HCT116 (cell line): ENCODE data around the gene SMAGP. TPM values are rescaled to one million over a fixed set of nuclear protein-coding genes. Genes with fewer than 3 reads are reported as not detected.

Source experiments
- ATAC-seq: fragments of 200-7000 bp; cut with Tn5 transposase; 2 replicates; pipeline ENCODE4 v1.9.1; 2020; ENCODE audit warnings: mild to moderate bottlenecking, moderate library complexity
- BruUV-seq: library from RNA; stranded (reverse); fragments of 400-500 nt; replicated peaks from 2 replicates; lab custom pipeline; 2021; lab: Mats Ljungman, UMichigan
- CTCF ChIA-PET: fragments of 300-600 bp; sonication (Branson Sonifier 250); formaldehyde crosslinking; loops from one replicate; lab custom pipeline; 2021; ENCODE audit warnings: antibody characterized with exemption; lab: Charles Lee
- POLR2A ChIA-PET: fragments of 300-600, 350-600 bp; sonication (Branson Sonifier 250); formaldehyde crosslinking; loops from one replicate; lab custom pipeline; 2021; ENCODE audit warnings: antibody characterized with exemption; lab: Charles Lee
- RAD21 ChIA-PET, 2 experiments: fragments of 300-600 bp; sonication (Branson Sonifier 250); formaldehyde crosslinking; loops; one replicate each; lab custom pipeline; 2023; ENCODE audit warnings: low total read pairs in 2 of 2; ENCODE audit not compliant: uncharacterized antibody in 2 of 2, unreplicated experiment in 2 of 2, low non-redundant PET in 1 of 2; lab: Charles Lee
- DNase-seq: peaks from one replicate; pipeline ENCODE4 v3.0.0-alpha.2; 2010; ENCODE audit warnings: low read depth, low spot score
- H2AFZ ChIP-seq: fragments of 200-600 bp; shearing (Covaris generic), sonication (generic); 2 replicates; pipeline ENCODE4 v1.6.1; 2017; ENCODE audit warnings: low read depth, mixed run types, mixed read lengths, antibody characterized with exemption, low read length; ENCODE audit not compliant: poor library complexity, severe bottlenecking
- H3K27ac ChIP-seq: 2 replicates; pipeline ENCODE4 v1.5.1; 2012; ENCODE audit warnings: low read depth, low read length
- H3K27me3 ChIP-seq: fragments of 200-600 bp; sonication (generic); 2 replicates; pipeline ENCODE4 v1.6.1; 2016; ENCODE audit warnings: mixed run types, low read length, mixed read lengths; ENCODE audit not compliant: insufficient read depth
- H3K36me3 ChIP-seq, 2 experiments: fragments of 200-500 bp in 1 of 2; fragments of 200-600 bp in 1 of 2; sonication (Bioruptor generic) in 1 of 2; sonication (generic) in 1 of 2; 2 replicates each; pipeline versions ENCODE4 v1.5.1 to v1.6.1; 2014 to 2016; ENCODE audit warnings: low read length in 2 of 2, inconsistent platforms in 1 of 2, mixed read lengths in 1 of 2, mixed run types in 1 of 2; ENCODE audit not compliant: insufficient read depth in 2 of 2, control insufficient read depth in 1 of 2
- H3K4me1 ChIP-seq, 2 experiments: fragments of 200-600 bp in 1 of 2; sonication (generic) in 1 of 2; 2 replicates each; pipeline versions ENCODE4 v1.5.1 to v1.6.1; 2012 to 2017; ENCODE audit warnings: low read length in 2 of 2, inconsistent platforms in 1 of 2, mild to moderate bottlenecking in 1 of 2, mixed read lengths in 1 of 2, mixed run types in 1 of 2, moderate library complexity in 1 of 2; ENCODE audit not compliant: insufficient read depth in 2 of 2, control insufficient read depth in 1 of 2
- H3K4me2 ChIP-seq: fragments of 200-600 bp; sonication (generic); 2 replicates; pipeline ENCODE4 v1.6.1; 2017; ENCODE audit warnings: mixed run types, low read length, mixed read lengths
- H3K4me3 ChIP-seq, 2 experiments: fragments of 200-600 bp in 1 of 2; sonication (generic) in 1 of 2; replicated peaks in 1 of 2; 2 replicates each; pipeline ENCODE4 v1.5.1; 2011 to 2016; ENCODE audit warnings: low read length in 2 of 2, control low read depth in 1 of 2, low read depth in 1 of 2, mild to moderate bottlenecking in 1 of 2, mixed read lengths in 1 of 2, mixed run types in 1 of 2
- H3K79me2 ChIP-seq: fragments of 200-600 bp; sonication (generic); 2 replicates; pipeline ENCODE4 v1.6.1; 2017; ENCODE audit warnings: mild to moderate bottlenecking, mixed run types, low read length, moderate library complexity, mixed read lengths; ENCODE audit not compliant: insufficient read depth
- H3K9ac ChIP-seq: fragments of 200-600 bp; sonication (generic); 2 replicates; pipeline ENCODE4 v1.6.1; 2016; ENCODE audit warnings: low read length, mixed read lengths
- H3K9me2 ChIP-seq: fragments of 200-600 bp; sonication (generic), shearing (Covaris generic); 2 replicates; pipeline ENCODE4 v1.6.1; 2017; ENCODE audit warnings: mixed run types, mild to moderate bottlenecking, moderate library complexity; ENCODE audit not compliant: insufficient read depth
- H3K9me3 ChIP-seq, 2 experiments: fragments of 200-500 bp in 1 of 2; fragments of 200-600 bp in 1 of 2; sonication (Bioruptor generic) in 1 of 2; sonication (generic) in 1 of 2; 2 replicates each; pipeline ENCODE4 v1.6.1; 2014 to 2017; ENCODE audit warnings: low read length in 2 of 2, mixed read lengths in 2 of 2, inconsistent platforms in 1 of 2, low read depth in 1 of 2, mild to moderate bottlenecking in 1 of 2, mixed run types in 1 of 2, moderate library complexity in 1 of 2; ENCODE audit not compliant: control insufficient read depth in 1 of 2, insufficient read depth in 1 of 2
- H4K20me1 ChIP-seq: fragments of 200-600 bp; sonication (generic), shearing (Covaris generic); 2 replicates; pipeline ENCODE4 v1.6.1; 2017; ENCODE audit warnings: mixed run types, mild to moderate bottlenecking, moderate library complexity; ENCODE audit not compliant: insufficient read depth
- ATF3 ChIP-seq: IDR thresholded peaks from 2 replicates; pipeline ENCODE4 v1.6.1; 2012
- CBX3 ChIP-seq: IDR thresholded peaks from 2 replicates; pipeline ENCODE4 v1.6.1; 2012; ENCODE audit warnings: low read depth
- CEBPB ChIP-seq: IDR thresholded peaks from 2 replicates; pipeline ENCODE4 v1.6.1; 2012; ENCODE audit warnings: low read depth
- EGR1 ChIP-seq: IDR thresholded peaks from 2 replicates; pipeline ENCODE4 v1.6.1; 2012; ENCODE audit warnings: low read depth
- ELF1 ChIP-seq: IDR thresholded peaks from 2 replicates; pipeline ENCODE4 v1.6.1; 2012; ENCODE audit warnings: low read depth, borderline replicate concordance
- EZH2 ChIP-seq: fragments of 200-600 bp; sonication (generic); IDR thresholded peaks from 2 replicates; pipeline ENCODE4 v1.6.1; 2017; ENCODE audit warnings: antibody characterized with exemption, mixed run types
- EZH2phosphoT487 ChIP-seq: fragments of 200-600 bp; IDR thresholded peaks from 2 replicates; pipeline ENCODE4 v1.6.1; 2018; ENCODE audit warnings: antibody characterized with exemption, borderline replicate concordance
- FOSL1 ChIP-seq: IDR thresholded peaks from 2 replicates; pipeline ENCODE4 v1.6.1; 2012; ENCODE audit warnings: low read depth
- JUND ChIP-seq: IDR thresholded peaks from 2 replicates; pipeline ENCODE4 v1.6.1; 2012
- POLR2A ChIP-seq: IDR thresholded peaks from 2 replicates; pipeline ENCODE4 v1.7.0; 2011; ENCODE audit warnings: borderline replicate concordance; ENCODE audit not compliant: insufficient read depth, insufficient read length; ENCODE audit errors: extremely low read depth
- POLR2AphosphoS5 ChIP-seq: IDR thresholded peaks from 2 replicates; pipeline ENCODE4 v1.6.1; 2011; ENCODE audit warnings: mild to moderate bottlenecking, low read depth, low read length, moderate library complexity
- REST ChIP-seq: IDR thresholded peaks from 2 replicates; pipeline ENCODE4 v1.6.1; 2012; ENCODE audit warnings: low read depth
- SIN3A ChIP-seq: IDR thresholded peaks from 2 replicates; pipeline ENCODE4 v1.6.1; 2012; ENCODE audit warnings: low read depth
- ZFX ChIP-seq: fragments of 450-650 bp; IDR thresholded peaks from 2 replicates; pipeline ENCODE4 v1.6.1; 2017
- intact Hi-C: fragments of 100-400 bp; cut with micrococcal nuclease; formaldehyde crosslinking; loops from 2 replicates; pipeline ENCODE4 v1.10.0; 2022
- total RNA-seq: library from RNA; stranded (reverse); gene quantifications from one replicate; pipeline ENCODE4 v1.2.1, GENCODE V29; 2021; ENCODE audit not compliant: unreplicated experiment
- TF ChIP-seq, protein P1 (sequence below): IDR thresholded peaks from 2 replicates; pipeline ENCODE4 v1.6.1; 2012

The SMAGP gene
- total RNA-seq, 1 experiment from 2014 or later: 39.9 TPM

DNA sequence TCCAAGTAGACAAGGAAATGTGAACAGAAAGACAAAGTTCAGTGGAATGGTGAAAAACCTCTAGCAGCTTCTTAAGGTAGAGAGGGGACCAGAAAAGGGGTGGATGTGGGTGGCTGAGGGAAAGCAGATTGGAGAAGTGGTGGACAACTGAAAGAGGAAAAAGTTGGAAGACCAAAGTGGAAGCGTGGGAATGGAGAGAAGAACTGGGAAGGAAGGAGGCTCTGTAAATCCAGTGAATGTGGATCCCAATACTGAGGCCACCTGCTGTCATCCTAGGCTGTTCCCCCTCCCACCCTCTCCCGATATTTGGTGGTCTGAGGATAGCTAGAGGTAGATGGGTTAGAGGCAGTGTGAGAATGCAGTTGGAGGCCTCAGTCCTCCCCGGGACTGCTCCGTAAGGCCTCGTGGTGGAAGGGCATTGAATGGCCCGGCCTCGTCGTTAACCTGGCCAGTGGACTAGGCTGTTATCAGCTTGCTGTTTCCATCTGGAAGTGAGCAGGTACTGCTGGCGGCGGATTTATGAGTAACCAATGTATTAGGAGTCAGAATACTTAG lies 51.5 kb downstream of the SMAGP start:
- Histone ChIP-seq H3K27ac (peak overlapping the region; percentile 20), H2AFZ (no peak overlapping the region), H3K27me3 (no peaks in the 10 kb centered on the region), H3K9ac (peak overlapping the region; percentile 81), H3K9me2 (no peaks in the 10 kb centered on the region), H3K9me3 (no peaks in the 10 kb centered on the region), H4K20me1 (no peaks in the 10 kb centered on the region), H3K4me1 (peaks cover 6 to 18% of the 10 kb centered on the region in 2 experiments; a peak in 3 of 4 replicates), H3K4me2 (peak overlapping the region; percentile 90), H3K36me3 (no peaks in the 10 kb centered on the region), H3K4me3 (peak overlapping the region; percentile 62 to 64), H3K79me2 (no peaks in the 10 kb centered on the region)
- ChIA-PET POLR2A (interaction anchor here (1.2 to 2.4 kb wide), 4 partner anchors 12 to 136 kb away, joined by 3 to 16 read pairs (median 10); partner anchors contain the start of genes CSRNP2, DAZAP2 and SMAGP), RAD21 (interaction anchor here (0.6 to 1.3 kb wide), 2 partner anchors 20 kb away, joined by 4 to 6 read pairs; partner anchors contain the start of gene DAZAP2 (in 1 of the 2)), CTCF (interaction anchor here (1.6 to 1.9 kb wide), 6 partner anchors 12 to 453 kb away, joined by 3 to 10 read pairs (median 6); partner anchors contain the start of gene DAZAP2)
- intact Hi-C loops: loop anchor here (10.0 kb wide), 1 partner anchor 134 kb away; the partner anchor contains the start of gene CSRNP2
- DNase-seq: no peak
- ATAC-seq: peak; percentile 8; the same call in 1 of the 2 replicates
- TF ChIP-seq EZH2 (no peak), ELF1 (no peak), FOSL1 (no peak), ZFX (no peak), CBX3 (no peak)
- no TSS peak for BruUV-seq

DNA sequence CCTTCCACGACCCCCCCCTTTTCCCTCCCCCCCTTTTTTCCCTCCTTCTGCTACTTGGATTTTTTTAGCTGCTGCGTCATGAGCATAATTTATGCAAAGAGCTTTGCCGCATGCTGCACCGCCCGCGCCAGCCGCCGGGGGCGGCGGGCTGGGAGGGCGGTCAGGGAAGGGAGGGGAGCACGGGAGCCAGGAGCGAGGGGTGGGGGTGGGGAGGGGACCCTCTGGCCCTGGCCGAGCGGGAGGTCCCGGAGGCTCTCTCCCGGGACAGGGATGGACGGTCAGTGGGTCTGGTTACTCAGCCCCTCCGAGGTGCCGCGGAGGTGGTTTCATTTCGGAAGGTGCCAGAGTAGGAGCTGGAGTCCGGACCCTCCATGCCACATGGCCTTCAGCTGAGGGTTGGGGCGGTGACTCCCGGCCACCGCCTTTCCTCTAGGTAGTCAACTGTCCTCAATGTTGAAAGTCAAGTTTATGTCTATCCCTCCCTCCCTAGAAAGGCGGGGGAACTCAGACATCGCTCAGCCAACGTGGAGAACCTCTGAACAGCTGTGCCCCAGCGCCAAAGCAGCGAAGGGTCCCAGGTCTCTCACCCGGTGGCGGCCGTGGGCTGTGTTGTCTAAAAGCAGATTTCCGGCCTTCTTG lies 52.1 kb downstream of the SMAGP start, which contains the start of gene POU6F1:
Gene POU6F1 (minus strand): TSS at position 95 of the 639 bp plus-strand sequence. CDS start 11,226 bp downstream, outside the sequence.
- no peak within 1 kb of the TSS for H2AFZ ChIP-seq
- H3K27ac ChIP-seq: peak within 1 kb of the TSS; percentile 54
- peak; percentile 29 for TF ChIP-seq POLR2A
- TF ChIP-seq, protein P1, sequence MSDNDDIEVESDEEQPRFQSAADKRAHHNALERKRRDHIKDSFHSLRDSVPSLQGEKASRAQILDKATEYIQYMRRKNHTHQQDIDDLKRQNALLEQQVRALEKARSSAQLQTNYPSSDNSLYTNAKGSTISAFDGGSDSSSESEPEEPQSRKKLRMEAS: peak; percentile 80
- no peak for TF ChIP-seq CEBPB
- peak; percentile 47; the same call in 1 of the 2 replicates for TF ChIP-seq EGR1
- no peak for TF ChIP-seq SIN3A
- no peak for TF ChIP-seq ELF1
- TF ChIP-seq REST: no peak
- peak; percentile 48; the same call in 1 of the 2 replicates for TF ChIP-seq POLR2AphosphoS5
- no peak for TF ChIP-seq FOSL1
- TF ChIP-seq JUND: no peak
- no peak for TF ChIP-seq EZH2phosphoT487
- TF ChIP-seq ATF3: no peak
- no peak for TF ChIP-seq EZH2

More for the DNA sequence above, 52.1 kb downstream of the SMAGP start, which contains the start of gene POU6F1:
- ATAC-seq (peak; percentile 88), DNase-seq (peak; percentile 51)
- RAD21 ChIA-PET: interaction anchor here (0.6 to 1.3 kb wide), 6 partner anchors 20 to 190 kb away, joined by 3 to 6 read pairs (median 4); partner anchors contain the start of gene DAZAP2 (in 1 of the 2)
- H3K4me1 ChIP-seq: peaks cover 6 to 21% of the 10 kb centered on the region in 2 experiments; a peak in 3 of 4 replicates
- peak within 1 kb of the TSS; percentile 62 to 64 for H3K4me3 ChIP-seq
- no peaks in the 10 kb centered on the region for H3K36me3 ChIP-seq
- no peaks in the 10 kb centered on the region for H4K20me1 ChIP-seq
- H3K9ac ChIP-seq: peak within 1 kb of the TSS; percentile 81
- no peaks in the 10 kb centered on the region for H3K27me3 ChIP-seq
- H3K4me2 ChIP-seq: peak within 1 kb of the TSS; percentile 90
- TSS peak; percentile 80 for BruUV-seq
- CTCF ChIA-PET: interaction anchor here (0.6 to 1.9 kb wide), 14 partner anchors 13 to 1278 kb away, joined by 3 to 10 read pairs (median 4); partner anchors contain the start of gene DAZAP2
- H3K9me3 ChIP-seq: no peaks in the 10 kb centered on the region
- no peaks in the 10 kb centered on the region for H3K79me2 ChIP-seq
- POLR2A ChIA-PET: interaction anchor here (0.6 to 2.4 kb wide), 9 partner anchors 11 to 1870 kb away, joined by 3 to 16 read pairs (median 5); partner anchors contain the start of genes CSRNP2, DAZAP2, SMAGP and TFCP2
- no peaks in the 10 kb centered on the region for H3K9me2 ChIP-seq
- intact Hi-C loops: loop anchor here (2.0 to 10.0 kb wide), 2 partner anchors 45 to 133 kb away; partner anchors contain the start of genes CSRNP2 and TFCP2
